Activated gamma-delta T cell treated with Interleukin-2 at 50 U/mL for 16 hours (primary cell): ENCODE results near the gene AMZ1.
"Not testable (repeated sequence)": the region's sequence is repeated elsewhere in the genome, so short reads cannot be mapped to it uniquely, and the experiment has no call there.

Source experiments
- DNase-seq: peaks from one replicate; pipeline ENCODE4 v3.0.0-alpha.2; 2020

AMZ1 gene

GRCh38 chr7:2692543-2692942 lies 4.5 kb downstream of the AMZ1 start:
- DNase-seq: no peak

GRCh38 chr7:2693420-2694121 lies 5.6 kb downstream of the AMZ1 start:
- not testable (repeated sequence) for DNase-seq

- not testable (repeated sequence) for DNase-seq
Measured at GRCh38 chr7:2694122-2694436, 6.1 kb downstream of the AMZ1 start.

GRCh38 chr7:2698581-2699288 lies 10.7 kb downstream of the AMZ1 start:
- peak; percentile 84 for DNase-seq

DNA sequence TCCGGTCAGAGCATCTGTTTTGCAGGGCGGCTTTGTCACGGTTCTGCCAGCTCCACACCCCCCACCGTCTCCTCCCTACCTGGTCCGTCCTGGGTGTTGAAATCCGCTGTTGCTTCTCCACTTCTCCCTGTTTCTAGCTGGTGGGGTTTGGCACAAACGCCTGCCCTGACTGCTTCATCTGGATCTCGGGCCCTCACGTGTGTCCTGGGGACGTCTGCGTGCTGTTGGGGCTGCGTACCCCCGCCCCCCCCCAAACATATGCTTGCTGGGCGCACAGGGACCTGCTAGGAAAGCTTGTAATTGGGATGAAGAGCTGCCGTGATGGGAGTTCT lies 11.3 kb downstream of the AMZ1 start:
- DNase-seq: no peak

DNA sequence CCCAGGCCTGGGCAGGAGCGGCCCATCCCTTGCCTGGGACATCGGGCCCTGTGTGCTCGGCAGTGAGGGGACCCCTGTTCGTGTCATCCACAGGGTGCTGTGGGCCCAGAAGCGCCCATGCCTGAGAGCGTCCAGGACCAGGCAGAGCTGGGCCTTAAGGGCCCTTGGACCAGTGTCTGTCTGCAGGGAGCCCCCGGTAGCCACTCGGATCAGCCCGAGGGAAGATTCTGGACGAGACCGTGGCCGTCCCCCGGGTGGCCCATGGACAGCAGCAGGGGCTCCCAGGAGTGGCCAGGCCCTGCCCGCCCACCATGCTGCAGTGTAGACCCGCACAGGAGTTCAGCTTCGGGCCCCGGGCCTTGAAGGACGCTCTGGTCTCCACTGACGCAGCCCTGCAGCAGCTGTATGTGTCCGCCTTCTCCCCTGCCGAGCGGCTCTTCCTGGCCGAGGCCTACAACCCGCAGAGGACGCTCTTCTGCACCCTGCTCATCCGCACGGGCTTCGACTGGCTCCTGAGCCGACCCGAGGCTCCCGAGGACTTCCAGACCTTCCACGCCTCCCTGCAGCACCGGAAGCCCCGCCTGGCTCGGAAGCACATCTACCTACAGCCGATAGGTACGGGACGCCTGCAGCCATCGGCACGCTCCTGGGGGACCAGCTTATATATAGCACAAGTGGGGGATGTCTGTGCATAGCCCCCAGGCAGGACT lies 12.3 kb downstream of the AMZ1 start:
- DNase-seq: no peak

GRCh38 chr7:2701424-2701823 lies 13.4 kb downstream of the AMZ1 start:
- DNase-seq: no peak

DNA sequence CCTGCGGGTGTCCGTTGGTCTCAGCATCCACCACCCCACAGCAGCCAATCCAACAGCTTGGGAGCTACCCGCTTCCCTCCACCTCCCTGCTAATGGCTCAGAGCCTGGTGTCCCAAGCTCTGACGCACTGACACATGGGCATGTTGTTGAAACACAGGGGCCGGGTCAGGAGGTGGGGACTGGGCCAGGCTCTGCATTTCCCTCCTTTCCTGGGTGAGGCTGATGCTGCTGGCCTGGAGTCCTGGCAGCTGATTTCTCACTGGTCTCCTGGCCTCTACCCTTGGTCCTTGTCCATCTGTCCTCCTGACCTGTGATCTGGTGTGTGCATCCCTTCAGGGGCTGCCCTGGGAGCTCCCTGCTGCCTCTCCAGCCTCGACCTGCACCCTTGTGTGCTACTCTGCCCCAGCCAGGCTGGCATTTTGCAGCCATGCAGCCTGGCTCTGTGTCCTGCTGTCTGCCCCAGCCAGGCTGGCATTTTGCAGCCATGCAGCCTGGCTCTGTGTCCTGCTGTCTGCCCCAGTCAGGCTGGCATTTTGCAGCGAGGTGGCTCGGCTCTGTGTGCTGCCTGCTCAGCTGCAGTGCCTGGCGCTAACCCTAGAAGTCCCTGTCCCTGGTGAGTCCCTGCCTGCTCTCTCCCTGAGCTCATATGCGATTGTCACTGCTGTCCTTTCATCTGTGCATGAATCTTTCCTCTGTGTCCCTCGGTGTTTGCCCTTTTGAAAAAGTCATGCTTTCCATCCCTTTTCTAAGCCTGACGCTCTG lies 14.0 kb downstream of the AMZ1 start:
- no peak for DNase-seq

- no peak for DNase-seq
Measured at GRCh38 chr7:2702594-2702957, 14.6 kb downstream of the AMZ1 start.

DNA sequence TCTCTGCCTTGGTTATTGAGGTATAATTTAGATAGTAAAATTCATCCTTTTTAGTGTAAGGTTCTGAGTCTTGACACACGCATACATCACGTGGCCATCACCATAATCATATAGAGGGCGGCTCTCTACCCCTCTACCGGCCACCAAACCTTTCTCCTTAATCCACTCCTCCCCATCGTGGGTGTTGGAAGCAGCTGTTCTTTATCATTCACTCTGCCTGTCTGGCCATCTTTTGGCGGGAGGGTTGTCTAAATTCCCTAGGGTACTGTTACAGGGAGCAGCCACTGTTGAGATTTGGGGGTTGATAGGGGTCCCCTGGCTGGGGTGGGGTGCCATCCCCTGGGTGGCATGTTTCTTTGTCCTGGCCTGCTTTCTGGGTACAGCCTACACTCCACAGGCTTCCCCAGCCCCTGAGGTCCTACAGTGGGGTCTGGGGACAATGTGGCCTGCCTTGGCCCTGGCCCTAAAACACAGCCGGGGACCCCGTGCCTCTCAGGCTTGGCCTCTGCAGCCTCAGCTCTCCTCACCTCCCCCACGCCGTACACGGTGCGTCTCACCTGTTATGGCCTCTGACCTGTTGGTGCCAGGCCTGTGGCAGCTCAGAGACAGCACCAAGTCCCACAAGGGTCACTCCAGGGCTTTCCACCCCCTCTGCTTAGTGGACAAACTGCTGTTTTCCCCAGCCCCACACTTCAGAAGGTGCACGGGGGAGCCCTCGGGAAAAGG lies 17.5 kb downstream of the AMZ1 start:
- DNase-seq: no peak

DNA sequence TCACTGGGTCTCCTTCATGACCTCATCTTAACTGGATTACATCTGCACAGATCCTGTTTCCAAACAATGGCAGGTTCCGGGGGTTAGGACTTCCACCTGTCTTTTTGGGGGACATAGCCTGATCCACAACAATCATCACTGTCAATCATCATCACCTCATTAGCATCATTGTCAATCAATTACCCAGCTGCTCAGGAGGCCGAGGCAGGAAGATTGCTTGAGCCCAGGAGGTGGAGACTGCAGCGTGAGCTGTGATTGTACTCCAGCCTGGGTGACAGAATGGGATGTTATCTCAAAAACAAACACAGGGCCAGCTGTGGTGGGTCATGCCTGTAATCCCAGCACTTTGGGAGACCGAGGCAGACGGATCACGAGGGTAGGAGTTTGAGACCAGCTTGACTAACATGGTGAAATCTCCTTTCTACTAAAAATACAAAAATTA lies 18.7 kb downstream of the AMZ1 start:
- no peak for DNase-seq

DNA sequence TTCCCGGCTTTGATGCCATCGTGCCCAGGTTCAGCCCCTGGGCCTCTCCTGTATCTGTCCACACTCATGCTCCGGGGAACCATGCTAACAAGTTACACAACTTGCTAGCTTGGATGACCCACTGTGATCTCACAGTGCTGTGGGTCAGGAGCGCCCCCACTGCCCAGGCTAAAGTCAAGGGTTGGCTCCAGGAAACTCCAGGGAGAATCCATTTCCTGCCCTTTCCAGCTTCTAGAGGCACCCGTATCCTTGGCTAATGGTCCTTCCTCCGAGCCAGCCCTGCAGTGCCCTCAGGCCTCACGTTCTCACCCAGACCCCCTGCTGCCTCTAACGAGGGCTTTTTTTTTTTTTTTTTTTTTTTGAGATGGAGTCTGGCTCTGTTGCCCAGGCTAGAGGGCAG lies 19.5 kb downstream of the AMZ1 start:
- no peak for DNase-seq

GRCh38 chr7:2708041-2708440 lies 20.0 kb downstream of the AMZ1 start:
- DNase-seq: no peak

DNA sequence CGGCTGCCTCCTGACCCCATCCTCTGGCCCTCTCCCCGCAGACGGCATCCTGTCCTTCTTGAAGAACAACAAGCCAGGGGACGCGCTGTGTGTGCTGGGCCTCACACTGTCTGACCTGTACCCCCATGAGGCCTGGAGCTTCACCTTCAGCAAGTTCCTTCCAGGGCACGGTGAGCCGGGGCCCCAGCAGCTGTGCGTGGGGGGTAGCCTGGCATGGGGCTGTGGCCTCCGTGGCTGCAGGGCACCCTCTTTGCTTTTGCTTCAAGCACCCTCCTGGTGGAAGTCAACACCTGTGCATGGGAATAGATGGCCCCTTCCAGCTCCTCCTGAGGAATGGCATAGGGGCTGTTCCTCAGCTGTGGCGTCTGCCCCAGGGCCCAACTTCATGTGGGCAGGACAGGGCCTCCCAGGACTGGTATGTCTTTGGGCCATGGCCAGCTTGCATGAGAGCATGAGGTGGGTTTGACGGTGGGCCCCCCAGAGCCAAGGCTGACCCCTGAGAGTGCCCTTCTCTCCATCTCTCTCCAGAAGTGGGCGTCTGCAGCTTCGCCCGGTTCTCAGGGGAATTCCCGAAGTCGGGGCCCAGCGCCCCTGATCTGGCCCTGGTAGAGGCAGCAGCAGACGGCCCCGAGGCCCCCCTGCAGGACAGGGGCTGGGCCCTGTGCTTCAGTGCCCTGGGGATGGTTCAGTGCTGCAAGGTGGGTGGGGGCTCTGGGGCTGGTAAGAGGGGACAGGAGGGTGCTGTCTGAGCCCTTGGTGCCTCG lies 20.7 kb downstream of the AMZ1 start:
- DNase-seq: no peak

DNA sequence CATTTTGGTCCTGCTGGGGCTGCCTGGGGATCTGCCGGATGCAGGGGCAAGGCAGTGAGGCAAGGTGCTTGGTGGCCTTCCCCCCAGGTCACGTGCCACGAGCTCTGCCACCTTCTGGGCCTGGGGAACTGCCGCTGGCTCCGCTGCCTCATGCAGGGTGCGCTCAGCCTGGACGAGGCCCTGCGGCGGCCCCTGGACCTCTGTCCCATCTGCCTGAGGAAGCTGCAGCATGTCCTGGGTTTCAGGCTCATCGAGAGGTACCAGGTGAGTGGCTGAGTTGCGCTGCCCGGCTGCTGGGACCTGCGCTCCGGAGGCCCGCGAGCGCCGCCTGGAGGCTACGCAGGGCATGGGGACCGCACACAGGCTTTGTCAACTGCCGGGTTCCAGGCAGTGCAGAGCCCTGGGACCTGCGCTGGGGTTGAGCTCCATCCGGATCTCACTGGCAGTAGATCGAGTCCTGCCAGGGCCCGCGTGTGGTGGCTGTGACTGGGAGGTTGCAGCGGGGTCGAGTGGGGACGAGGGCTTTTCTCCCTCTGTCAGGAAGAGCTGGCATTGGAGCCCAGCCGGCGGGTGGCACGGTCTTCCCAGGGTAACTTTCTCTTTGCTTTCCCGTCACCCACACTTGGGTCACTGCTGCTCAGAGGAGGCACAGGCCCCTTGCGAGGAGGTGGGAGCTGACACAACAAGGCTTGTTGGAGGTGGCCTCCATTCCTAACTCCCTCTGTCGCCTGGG lies 21.7 kb downstream of the AMZ1 start:
- DNase-seq: peak; percentile 78

DNA sequence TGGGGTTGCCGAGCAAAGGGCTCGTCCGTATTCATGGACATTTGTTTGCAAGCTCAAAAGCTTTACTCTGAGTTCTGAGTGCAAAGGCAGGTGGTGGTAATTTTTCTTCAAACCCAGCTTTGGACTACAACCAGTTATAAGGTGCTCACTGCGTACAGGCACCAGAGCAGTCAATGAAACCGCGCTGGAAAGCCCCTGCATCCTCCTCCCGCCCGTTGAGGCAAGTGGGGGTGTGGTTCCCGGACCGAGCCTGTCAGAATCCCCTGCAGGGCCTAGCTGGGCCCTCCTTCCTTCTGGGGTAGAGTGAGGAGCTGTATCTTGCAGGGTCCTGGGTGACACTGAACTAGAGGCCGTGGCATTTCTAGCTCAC lies 22.3 kb downstream of the AMZ1 start:
- peak; percentile 40 for DNase-seq

GRCh38 chr7:2710901-2711551 lies 23.0 kb downstream of the AMZ1 start:
- peak; percentile 42 for DNase-seq

- no peak for DNase-seq
Measured at GRCh38 chr7:2711895-2712675, 24.1 kb downstream of the AMZ1 start.

DNA sequence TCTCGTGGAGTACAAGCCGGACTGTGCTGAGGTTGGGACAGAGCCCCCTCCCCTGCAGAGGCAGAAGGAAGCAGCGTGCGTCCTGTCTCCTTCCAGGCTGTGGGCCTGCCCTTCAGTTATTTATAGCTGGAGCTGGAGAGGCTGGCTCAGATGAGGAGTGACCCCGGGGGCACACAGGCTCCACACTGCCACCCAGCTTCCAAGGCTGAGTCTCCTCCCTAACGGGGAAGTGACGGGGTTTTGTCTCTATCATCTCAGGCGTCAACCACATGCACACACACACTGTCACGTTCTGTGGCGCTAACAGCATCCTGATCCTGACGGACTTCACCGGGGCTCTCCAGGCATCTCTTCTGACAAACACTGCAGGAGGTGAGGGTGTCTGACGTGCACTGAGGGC lies 25.4 kb downstream of the AMZ1 start:
- DNase-seq: no peak

GRCh38 chr7:2713978-2714377 lies 26.0 kb downstream of the AMZ1 start:
- no peak for DNase-seq
